ENCODE results near the gene JCHAIN. TPM values are rescaled to one million over a fixed set of nuclear protein-coding genes. Genes with fewer than 3 reads are reported as not detected.

Gene JCHAIN
- total RNA-seq, 1 donor: 0.99 TPM

DNA sequence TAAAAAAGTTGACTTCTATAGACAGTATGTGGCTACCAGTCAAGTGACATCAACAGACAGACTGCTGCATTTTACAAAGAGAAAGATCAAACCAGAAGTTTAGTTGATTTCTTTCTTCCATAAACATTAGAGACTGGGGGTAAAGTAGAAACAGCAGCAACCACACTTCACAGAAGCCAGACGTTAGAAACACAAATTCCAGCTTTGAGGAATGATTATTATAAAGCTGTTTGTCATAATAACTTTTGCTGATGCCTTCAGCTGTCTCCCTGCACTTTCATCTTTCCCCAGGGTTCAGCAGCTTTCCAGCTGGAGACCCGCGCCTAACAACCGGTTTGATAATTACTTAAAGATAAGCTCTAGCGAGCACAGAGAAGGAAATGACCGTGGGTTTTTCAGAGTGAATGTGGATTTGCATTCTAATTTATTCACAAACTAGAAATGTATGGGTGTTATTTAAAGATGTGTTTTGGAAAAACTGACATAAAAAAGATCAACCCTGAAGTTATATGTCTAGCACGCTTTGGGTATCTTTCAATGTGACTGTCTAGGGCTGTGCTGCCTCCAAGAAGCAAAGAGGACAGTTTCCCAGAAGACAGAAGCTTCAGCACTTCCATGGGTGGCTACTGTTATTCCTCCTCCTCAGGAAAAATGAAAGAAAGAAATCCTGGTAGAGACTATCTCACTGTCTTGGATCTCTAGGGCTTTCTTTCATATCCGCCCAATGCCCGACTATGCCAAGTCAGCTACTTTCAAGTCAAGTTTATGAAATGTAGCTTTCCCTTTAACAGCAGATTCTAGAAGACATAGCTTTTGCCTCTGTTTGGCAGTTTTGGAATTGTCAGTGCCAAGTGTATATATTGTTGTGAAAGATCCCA, 52.8 kb downstream of the JCHAIN start:
- no peak overlapping the region for H3K4me3 ChIP-seq (ENCODE audit: low read depth, low read length)
- TF ChIP-seq, protein P1, sequence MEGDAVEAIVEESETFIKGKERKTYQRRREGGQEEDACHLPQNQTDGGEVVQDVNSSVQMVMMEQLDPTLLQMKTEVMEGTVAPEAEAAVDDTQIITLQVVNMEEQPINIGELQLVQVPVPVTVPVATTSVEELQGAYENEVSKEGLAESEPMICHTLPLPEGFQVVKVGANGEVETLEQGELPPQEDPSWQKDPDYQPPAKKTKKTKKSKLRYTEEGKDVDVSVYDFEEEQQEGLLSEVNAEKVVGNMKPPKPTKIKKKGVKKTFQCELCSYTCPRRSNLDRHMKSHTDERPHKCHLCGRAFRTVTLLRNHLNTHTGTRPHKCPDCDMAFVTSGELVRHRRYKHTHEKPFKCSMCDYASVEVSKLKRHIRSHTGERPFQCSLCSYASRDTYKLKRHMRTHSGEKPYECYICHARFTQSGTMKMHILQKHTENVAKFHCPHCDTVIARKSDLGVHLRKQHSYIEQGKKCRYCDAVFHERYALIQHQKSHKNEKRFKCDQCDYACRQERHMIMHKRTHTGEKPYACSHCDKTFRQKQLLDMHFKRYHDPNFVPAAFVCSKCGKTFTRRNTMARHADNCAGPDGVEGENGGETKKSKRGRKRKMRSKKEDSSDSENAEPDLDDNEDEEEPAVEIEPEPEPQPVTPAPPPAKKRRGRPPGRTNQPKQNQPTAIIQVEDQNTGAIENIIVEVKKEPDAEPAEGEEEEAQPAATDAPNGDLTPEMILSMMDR (IDR thresholded peaks at IDR 0.05; ENCODE audit: insufficient read depth, low read length): no peak
- DNase-seq (ENCODE audit: low read depth): peak; percentile 8

DNA sequence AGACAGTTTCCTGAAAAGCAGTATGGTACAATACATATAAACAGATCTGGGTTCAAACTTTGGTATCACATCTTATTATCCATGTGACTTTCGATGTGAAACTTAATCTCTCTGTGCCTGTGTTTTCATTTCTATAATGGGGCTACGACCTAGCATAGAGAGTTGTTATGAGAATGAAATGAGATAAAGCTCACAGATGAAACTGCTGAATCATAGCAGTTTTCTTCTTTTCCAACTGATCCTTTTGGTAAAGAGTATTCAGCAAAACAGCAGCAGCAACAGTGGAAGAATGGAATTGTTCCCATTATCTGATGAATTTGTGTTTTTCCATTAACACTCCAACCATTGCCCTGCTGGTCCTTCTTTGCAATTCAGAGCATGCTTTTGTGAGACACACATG, 58.0 kb downstream of the JCHAIN start:
- TF ChIP-seq, protein P1 (IDR thresholded peaks at IDR 0.05; ENCODE audit: insufficient read depth, low read length): no peak
- no peak for DNase-seq (ENCODE audit: low read depth)
- no peak overlapping the region for H3K4me3 ChIP-seq (ENCODE audit: low read depth, low read length)

DNA sequence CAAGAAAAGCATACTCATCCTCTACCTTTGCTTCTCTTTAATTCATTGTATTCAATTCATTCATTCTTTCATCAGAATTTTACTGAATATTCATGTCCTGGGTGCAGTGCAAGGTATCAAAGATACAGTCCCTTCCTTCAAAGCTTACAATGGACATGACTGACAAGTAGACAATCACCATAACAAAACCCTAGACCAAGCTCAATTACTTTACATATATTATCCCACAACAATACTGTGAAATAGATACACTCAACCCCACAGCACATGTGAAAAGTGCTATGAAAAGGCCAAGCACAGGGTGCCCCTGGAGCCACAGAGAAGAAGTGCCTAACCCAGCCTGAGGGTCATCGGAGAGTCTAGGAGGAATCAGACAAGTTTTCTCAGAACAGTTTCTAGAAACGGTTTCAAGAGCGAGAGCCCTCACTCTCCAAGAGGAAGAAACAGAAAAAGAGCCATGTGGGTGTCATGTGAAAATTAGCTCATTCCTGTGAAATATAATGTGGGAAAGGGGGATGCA, 58.9 kb downstream of the JCHAIN start:
- no peak overlapping the region for H3K4me3 ChIP-seq (ENCODE audit: low read depth, low read length)
- no peak for DNase-seq (ENCODE audit: low read depth)
- TF ChIP-seq, protein P1 (IDR thresholded peaks at IDR 0.05; ENCODE audit: insufficient read depth, low read length): no peak

DNA sequence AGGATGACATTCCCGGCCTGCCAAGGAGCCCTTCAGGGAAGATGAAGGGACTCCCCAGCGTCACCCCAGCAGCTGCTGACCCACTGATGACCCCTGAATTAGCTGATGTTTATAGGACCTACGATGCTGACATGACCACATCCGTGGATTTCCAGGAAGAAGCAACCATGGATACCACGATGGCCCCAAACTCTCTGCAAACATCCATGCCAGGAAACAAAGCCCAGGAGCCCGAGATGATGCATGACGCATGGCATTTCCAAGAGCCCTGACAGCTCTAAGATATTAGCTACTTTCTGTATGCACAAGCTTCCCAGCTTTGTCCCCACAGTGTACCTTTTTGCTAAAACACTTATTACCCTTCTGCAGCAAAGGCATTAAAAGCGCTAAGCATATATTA, 59.8 kb downstream of the JCHAIN start:
- no peak overlapping the region for H3K4me3 ChIP-seq (ENCODE audit: low read depth, low read length)
- DNase-seq (ENCODE audit: low read depth): no peak
- TF ChIP-seq, protein P1 (IDR thresholded peaks at IDR 0.05; ENCODE audit: insufficient read depth, low read length): no peak

Small RNA genes lying within 50 kb of the gene (small RNA-seq; reads per million reads assigned to genes)
- gene RNU6-520P: 0.45 reads per million
- 0.25 reads per million for gene RNU6-784P

Other genes starting within 250 kb of the JCHAIN start
- not detected in 2 replicates for gene MUC7, start 194.3 kb downstream of the JCHAIN start, total RNA-seq (ENCODE audit: low replicate concordance)
- gene AMTN, start 147.9 kb downstream of the JCHAIN start, total RNA-seq (ENCODE audit: low replicate concordance): not detected in 2 replicates
- not detected in 2 replicates for gene AMBN, start 74.3 kb downstream of the JCHAIN start, total RNA-seq (ENCODE audit: low replicate concordance)
- gene ENAM, start 37.8 kb downstream of the JCHAIN start, total RNA-seq (ENCODE audit: low replicate concordance): 0.18 TPM in 1 of 2 replicates, not detected in the other
- 22.5 and 30.6 TPM in 2 replicates for gene UTP3, start 22.0 kb upstream of the JCHAIN start, total RNA-seq (ENCODE audit: low replicate concordance)
- 64.8 and 116 TPM in 2 replicates for gene RUFY3, start 55.5 kb upstream of the JCHAIN start, total RNA-seq (ENCODE audit: low replicate concordance)
- 73.1 and 75.3 TPM in 2 replicates for gene GRSF1, start 173.4 kb upstream of the JCHAIN start, total RNA-seq (ENCODE audit: low replicate concordance)
- gene MOB1B, start 235.9 kb upstream of the JCHAIN start, total RNA-seq (ENCODE audit: low replicate concordance): 7.4 and 11.8 TPM in 2 replicates

Measured in fibroblast of the aortic adventitia (primary cell).